Thyroid gland (tissue), 4 donors: Measurements from ENCODE around the gene TLCD4.

Experiments used
- CTCF ChIP-seq, 6 experiments: fragments of 200-600 bp in 3 of 6; fragments of 450-650 bp in 3 of 6; sonication (generic) in 3 of 6; IDR thresholded peaks; one replicate each; pipeline ENCODE4 v1.5.1; 2016 to 2019; ENCODE audit warnings: antibody characterized with exemption in 6 of 6, mild to moderate bottlenecking in 2 of 6, inconsistent platforms in 1 of 6, moderate library complexity in 1 of 6
- POLR2A ChIP-seq, 2 donors: fragments of 450-650 bp; IDR thresholded peaks; one replicate each; pipeline ENCODE4 v1.6.1; 2017; ENCODE audit warnings: antibody characterized with exemption in 2 of 2, mild to moderate bottlenecking in 2 of 2, moderate library complexity in 1 of 2

GRCh38 chr1:95080446-95080845 lies 36.7 kb upstream of the TLCD4 start:
- no peak for TF ChIP-seq CTCF (IDR thresholded peaks at IDR 0.05)
- TF ChIP-seq POLR2A (IDR thresholded peaks at IDR 0.05) = no peak
